Prostate gland (tissue), 2 donors: ENCODE results near the gene FAIM2.

Source experiments
- POLR2A ChIP-seq: fragments of 450-650 bp; IDR thresholded peaks from one replicate; pipeline ENCODE4 v1.6.1; 2016; ENCODE audit warnings: antibody characterized with exemption, mild to moderate bottlenecking
- POLR2AphosphoS5 ChIP-seq: sonication (generic); formaldehyde crosslinking; IDR thresholded peaks from one replicate; pipeline ENCODE4 v1.6.1; 2017; ENCODE audit warnings: antibody characterized with exemption
- TF ChIP-seq, protein P1 (sequence below), 4 experiments: fragments of 200-600 bp in 2 of 4; fragments of 450-650 bp in 2 of 4; sonication (generic) in 2 of 4; IDR thresholded peaks; 1 replicate in 3 of 4; 2 replicates in 1 of 4; pipeline ENCODE4 v1.5.1; 2016 to 2019; ENCODE audit warnings: antibody characterized with exemption in 4 of 4, mild to moderate bottlenecking in 2 of 4, moderate library complexity in 2 of 4

DNA sequence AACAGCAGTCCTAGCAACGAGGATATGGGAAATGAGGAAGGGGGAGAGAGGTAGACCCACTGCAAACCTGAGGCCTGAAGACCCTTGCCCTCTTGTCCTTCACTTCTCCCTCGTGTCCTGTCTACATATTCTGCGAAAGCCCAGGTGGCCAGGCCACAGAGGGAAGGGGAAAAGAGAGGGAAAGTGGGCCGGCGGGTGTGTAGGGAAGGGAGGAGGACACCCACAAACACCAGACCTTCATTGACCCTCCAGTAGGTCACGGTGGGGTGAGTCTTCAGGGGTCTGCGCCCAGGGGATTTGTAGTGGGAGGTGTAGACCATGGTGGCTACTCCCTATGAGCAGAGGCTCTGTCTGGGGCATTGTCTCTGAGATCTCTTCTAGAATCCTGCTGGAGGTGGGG is 3.8 kb downstream of the FAIM2 start:
- TF ChIP-seq, protein P1, sequence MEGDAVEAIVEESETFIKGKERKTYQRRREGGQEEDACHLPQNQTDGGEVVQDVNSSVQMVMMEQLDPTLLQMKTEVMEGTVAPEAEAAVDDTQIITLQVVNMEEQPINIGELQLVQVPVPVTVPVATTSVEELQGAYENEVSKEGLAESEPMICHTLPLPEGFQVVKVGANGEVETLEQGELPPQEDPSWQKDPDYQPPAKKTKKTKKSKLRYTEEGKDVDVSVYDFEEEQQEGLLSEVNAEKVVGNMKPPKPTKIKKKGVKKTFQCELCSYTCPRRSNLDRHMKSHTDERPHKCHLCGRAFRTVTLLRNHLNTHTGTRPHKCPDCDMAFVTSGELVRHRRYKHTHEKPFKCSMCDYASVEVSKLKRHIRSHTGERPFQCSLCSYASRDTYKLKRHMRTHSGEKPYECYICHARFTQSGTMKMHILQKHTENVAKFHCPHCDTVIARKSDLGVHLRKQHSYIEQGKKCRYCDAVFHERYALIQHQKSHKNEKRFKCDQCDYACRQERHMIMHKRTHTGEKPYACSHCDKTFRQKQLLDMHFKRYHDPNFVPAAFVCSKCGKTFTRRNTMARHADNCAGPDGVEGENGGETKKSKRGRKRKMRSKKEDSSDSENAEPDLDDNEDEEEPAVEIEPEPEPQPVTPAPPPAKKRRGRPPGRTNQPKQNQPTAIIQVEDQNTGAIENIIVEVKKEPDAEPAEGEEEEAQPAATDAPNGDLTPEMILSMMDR (IDR thresholded peaks at IDR 0.05), result no peak
- TF ChIP-seq POLR2AphosphoS5, result no peak
- no peak for TF ChIP-seq POLR2A
